ENCODE measurements around the gene HSH2D.

- TF ChIP-seq ZNF8 (CRISPR knock-in tag; IDR thresholded peaks at IDR 0.05) (no peak), PPARA (CRISPR knock-in tag; IDR thresholded peaks at IDR 0.05; ENCODE audit: borderline replicate concordance) (no peak), ISL1 (CRISPR knock-in tag; IDR thresholded peaks at IDR 0.05) (peak; percentile 69), ZC3H10 (CRISPR knock-in tag; IDR thresholded peaks at IDR 0.05) (no peak), RARB (CRISPR knock-in tag; IDR thresholded peaks at IDR 0.05) (no peak), BACH2 (CRISPR knock-in tag; IDR thresholded peaks at IDR 0.05; ENCODE audit: borderline replicate concordance) (no peak)
- TF ChIP-seq, protein P1, sequence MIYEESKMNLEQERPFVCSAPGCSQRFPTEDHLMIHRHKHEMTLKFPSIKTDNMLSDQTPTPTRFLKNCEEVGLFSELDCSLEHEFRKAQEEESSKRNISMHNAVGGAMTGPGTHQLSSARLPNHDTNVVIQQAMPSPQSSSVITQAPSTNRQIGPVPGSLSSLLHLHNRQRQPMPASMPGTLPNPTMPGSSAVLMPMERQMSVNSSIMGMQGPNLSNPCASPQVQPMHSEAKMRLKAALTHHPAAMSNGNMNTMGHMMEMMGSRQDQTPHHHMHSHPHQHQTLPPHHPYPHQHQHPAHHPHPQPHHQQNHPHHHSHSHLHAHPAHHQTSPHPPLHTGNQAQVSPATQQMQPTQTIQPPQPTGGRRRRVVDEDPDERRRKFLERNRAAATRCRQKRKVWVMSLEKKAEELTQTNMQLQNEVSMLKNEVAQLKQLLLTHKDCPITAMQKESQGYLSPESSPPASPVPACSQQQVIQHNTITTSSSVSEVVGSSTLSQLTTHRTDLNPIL (CRISPR knock-in tag; IDR thresholded peaks at IDR 0.05; ENCODE audit: low read depth) = no peak
Observed at GRCh38 chr19:16197188-16197621, 53.7 kb downstream of the HSH2D start.

Data from SK-N-SH treated with all-trans-retinoic acid at 6 μM for 48 hours (cell line).